ENCODE results near the gene RAB25.

- no peak for TF ChIP-seq CTCF (conservative IDR thresholded peaks at IDR 0.05)
- no peak for TF ChIP-seq ZFX (IDR thresholded peaks at IDR 0.05)
Measured at GRCh38 chr1:156076609-156077429, 15.9 kb downstream of the RAB25 start.

Measured in C4-2B (cell line).